Stimulated activated CD8-positive, alpha-beta memory T cell treated with anti-CD3 and anti-CD28 coated beads, Interleukin-15, amount 100 ng/mL, for 48 hours (primary cell): Measurements from ENCODE around the gene FGGY.
A peak's percentile ranks its signal among the peaks of the same experiment; 100 is the strongest.
"Not testable (repeated sequence)": the region's sequence is repeated elsewhere in the genome, so short reads cannot be mapped to it uniquely, and the experiment has no call there.

ENCODE experiments used
- DNase-seq, 2 donors: peaks; one replicate each; pipeline ENCODE4 v3.0.0-alpha.2; 2020; ENCODE audit warnings: low read depth in 2 of 2

FGGY gene

GRCh38 chr1:59350521-59350920, 53.6 kb downstream of the FGGY start:
- DNase-seq, result no peak

GRCh38 chr1:59352065-59352464, 55.2 kb downstream of the FGGY start:
- no peak for DNase-seq

GRCh38 chr1:59353453-59353852, 56.6 kb downstream of the FGGY start:
- DNase-seq, result no peak

- DNase-seq, result not testable (repeated sequence)
Measured at GRCh38 chr1:59354239-59354638, 57.3 kb downstream of the FGGY start.

DNA sequence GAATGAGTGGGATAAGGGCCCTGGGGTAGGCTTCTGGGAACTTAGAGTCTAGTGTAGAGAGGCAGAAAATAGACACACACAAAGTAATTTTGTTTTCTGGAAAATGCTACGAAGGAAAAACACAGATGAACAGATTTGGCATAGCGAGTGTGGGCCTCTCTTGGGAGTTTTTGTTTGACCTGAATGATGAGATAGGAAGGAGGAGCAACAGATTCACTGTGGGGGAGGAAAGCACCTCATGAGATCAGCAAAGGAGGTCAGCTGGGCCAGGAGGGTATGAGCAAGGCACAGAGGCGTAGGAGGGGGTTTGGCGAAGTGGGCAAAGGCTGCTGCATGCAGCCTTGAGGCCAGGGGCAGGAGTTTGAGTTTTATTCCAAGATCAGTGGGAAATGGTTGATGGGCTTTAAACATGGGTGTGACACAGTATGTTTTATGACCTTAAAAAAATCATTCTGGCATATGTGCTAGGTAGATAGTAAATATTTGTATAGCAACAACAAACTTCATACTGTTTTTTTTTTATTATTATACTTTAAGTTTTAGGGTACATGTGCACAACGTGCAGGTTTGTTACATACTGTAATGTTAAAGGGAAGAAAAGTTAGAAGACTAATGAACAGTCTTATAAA, 57.9 kb downstream of the FGGY start:
- peak in 1 of 2 donors; percentile 31 for DNase-seq

DNA sequence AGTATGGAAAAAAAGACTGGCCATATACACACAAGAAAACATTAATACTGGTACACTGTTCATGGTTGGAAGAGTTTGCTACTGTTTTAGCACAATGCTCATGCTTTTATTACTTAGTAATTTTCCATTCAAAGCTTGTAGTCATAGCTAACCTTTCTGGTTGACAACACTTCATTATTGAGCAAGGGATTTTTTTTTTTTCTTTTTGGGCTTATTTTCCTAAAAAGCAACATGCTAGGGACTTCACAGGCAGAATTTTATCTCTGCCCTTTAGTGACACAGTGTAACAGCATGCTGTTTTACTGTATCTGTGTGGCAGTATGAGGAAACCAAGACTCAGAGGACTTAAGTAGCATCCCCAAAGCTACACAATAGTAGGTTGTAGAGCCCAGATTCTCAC, 58.5 kb downstream of the FGGY start:
- no peak for DNase-seq

GRCh38 chr1:59356627-59357026, 59.7 kb downstream of the FGGY start:
- no peak for DNase-seq

DNA sequence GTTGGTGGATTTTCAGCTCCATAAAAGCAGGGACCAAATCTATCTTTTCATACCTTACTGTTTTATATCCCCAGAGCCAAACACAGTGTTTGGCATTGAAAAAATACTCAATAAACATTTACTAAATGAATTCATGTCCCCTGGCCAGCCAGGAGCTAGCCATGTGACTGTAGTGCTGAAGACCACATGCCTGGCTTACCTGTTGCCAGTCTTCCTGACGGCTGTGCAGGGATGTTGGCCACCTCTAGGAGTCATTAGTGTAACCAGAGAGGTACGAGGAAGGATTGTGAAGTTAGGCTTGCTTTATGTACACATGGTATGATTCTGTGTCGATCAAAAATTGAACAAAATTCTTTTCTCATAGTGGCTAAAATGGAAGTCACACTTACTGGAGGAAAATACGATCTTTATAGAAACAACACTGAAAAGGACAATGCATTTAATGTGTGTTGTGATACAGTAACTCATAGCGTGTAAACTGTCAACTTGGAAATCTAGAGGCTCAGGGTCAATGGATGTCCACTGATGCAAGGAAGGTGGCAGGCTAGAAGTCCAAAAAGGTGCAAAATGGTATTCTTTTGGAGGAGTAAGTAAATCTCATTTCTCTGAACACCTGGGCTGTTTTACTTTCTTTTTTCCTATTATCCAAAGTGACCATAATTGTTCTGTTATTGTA, 60.9 kb downstream of the FGGY start:
- DNase-seq, result no peak

- DNase-seq, result no peak
Measured at GRCh38 chr1:59359325-59359724, 62.4 kb downstream of the FGGY start.

- no peak for DNase-seq
Measured at GRCh38 chr1:59360170-59360569, 63.3 kb downstream of the FGGY start.

DNA sequence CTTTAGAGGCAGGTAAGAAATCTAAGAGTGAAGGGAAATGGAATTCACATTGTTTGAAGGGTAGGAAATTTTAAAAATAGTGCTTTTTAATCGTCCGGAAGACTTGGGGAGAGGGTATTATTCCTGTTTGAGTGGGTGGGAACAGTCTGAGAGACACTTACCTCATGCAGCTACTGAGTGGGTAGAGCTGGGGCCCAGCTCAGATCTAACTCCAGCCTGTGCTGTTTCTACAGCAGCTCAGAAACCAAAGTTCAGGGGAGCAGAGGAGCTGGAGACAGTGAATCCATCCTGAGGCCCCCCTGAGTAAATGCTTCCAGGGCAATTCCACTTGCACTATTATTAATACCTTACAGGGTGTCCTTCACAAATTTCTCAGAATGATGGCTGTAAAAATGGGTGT, 63.8 kb downstream of the FGGY start:
- no peak for DNase-seq

GRCh38 chr1:59361766-59362165, 64.9 kb downstream of the FGGY start:
- no peak for DNase-seq

DNA sequence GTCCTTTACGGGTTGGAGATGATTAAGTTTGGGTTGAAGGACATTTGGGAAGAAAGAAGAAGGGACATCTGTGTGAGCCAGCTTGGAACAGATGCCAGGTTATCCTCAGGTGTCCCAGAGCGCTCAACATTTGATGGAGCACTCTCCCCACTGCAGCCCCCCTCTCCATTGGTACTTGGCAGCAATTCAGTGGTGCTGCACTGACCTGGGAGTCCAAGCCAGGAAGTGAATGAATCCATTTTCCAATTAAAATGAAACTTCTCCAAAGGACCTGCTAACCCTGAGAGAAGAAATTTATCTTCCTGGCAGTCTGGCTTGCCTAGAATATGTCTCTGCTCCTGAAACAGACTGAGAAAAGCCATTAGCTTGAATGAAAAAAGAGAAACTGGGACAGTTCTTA, 67.1 kb downstream of the FGGY start:
- no peak for DNase-seq

GRCh38 chr1:59366346-59366745, 69.5 kb downstream of the FGGY start:
- no peak for DNase-seq

GRCh38 chr1:59367301-59368007, 70.6 kb downstream of the FGGY start:
- DNase-seq, result no peak

GRCh38 chr1:59368008-59368670, 71.2 kb downstream of the FGGY start:
- DNase-seq, result no peak

DNA sequence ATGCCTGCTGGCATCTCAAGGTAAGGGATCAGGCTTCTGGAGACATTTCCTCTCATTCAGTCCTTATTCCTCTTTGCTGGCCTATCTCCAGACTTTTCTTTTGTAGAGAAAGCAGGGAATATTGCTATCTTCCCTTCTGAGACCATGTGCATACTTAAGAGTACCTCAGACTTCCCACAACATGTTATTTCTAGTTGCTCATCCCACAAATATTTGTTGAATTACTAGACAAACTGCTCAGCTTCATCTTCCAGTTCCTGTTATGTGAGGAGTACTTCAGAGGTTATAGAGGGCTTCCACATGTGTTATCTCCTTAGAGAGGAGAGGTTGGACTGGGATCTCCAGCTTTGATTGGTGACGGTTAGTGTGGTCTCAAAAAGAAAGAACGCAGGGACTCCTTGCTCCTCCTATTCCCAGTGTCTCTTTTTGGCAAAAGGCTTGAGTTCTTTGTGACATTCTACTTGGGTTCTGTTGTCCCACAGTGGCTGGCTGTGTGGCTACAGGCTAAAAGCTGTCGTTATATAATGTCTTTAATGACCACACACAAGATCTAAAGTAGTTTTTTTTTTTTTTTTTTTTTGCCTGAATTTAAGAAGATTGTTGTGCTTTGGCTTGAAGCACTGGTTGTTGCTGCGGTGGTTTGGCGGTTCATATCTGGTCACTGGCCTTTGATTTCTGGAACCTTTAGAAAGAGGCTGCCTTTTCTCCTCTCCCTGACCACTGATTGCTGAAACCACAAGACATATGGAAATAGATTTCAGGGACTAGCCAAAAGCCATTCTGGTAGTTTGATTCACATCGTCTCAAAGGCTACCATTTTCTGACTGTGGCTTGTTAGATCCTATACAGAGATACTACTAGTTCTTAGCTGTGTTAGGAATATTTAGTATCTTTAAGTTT, 78.7 kb downstream of the FGGY start:
- no peak for DNase-seq

GRCh38 chr1:59377350-59377904, 80.5 kb downstream of the FGGY start:
- DNase-seq, result no peak

- no peak for DNase-seq
Measured at GRCh38 chr1:59378621-59379370, 81.9 kb downstream of the FGGY start.

- no peak for DNase-seq
Measured at GRCh38 chr1:59379371-59379728, 82.5 kb downstream of the FGGY start.

DNA sequence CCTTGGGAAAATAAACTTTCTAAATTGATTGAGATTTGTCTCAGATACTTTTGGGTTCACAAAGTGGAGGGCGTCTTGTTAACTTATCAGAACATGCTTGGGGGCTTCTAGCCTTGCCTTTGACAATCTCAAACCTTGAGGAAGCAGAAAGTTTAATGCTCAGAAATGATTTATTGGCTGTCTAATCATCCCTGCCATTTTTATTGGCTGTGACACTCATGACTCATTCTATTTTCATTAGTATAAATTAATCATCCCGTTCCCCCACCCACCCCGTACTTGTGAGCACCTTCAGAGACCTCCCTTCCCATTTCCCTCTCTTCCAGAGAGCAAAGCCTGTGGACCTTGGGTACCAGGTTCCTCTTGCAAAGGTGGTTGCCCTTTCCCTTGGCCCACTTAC, 87.1 kb downstream of the FGGY start:
- no peak for DNase-seq
